GM21390 (cell line): ENCODE data around the gene CEP164.

Source experiments
- ATAC-seq: cut with Tn5 transposase; IDR thresholded peaks from one replicate; pipeline ENCODE4 v1.9.1; 2021; ENCODE audit not compliant: unreplicated experiment

Gene CEP164

GRCh38 chr11:117417856-117418255, 90.2 kb downstream of the CEP164 start:
- no peak for ATAC-seq

GRCh38 chr11:117418737-117419481, 91.3 kb downstream of the CEP164 start:
- no peak for ATAC-seq

- ATAC-seq, result no peak
Observed at GRCh38 chr11:117419482-117420142, 92.0 kb downstream of the CEP164 start.

DNA sequence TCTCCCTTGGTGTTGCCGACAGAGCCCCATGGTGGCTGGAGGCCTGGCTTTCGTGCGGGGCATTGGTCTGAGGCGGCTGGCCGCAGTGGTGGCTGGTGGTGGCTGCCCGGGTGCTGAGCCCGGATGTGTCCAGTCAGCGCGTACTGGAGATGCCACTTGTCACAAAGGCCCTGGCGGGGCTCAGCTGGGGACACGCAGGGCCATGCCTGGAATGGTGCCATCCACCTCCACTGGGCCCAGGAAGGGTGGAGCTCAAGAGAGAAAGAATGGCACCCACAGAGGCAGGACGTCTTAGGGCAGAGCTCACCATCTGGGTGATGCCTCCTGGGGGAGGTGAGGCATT, 92.5 kb downstream of the CEP164 start:
- ATAC-seq, result no peak

DNA sequence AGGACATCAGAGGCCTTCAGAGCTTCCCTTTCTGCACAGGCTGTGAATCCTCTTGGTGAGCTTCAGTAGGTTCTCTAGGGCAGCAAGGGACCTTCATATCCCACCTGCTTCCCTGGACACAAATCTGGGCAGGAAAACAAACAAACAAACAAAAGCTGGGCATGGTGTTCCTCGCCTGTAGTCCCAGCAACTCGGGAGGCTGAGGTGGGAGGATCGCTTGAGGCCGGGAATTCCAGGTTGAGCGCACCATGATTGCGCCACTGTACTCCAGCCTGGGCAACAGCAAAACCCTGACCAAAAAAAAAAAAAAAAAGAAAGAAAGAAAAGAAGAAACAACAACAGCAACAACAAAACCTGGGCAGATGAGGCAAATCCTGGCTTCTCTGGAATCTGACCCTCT, 92.9 kb downstream of the CEP164 start:
- ATAC-seq, result no peak

GRCh38 chr11:117421041-117421440, 93.4 kb downstream of the CEP164 start:
- no peak for ATAC-seq

- ATAC-seq, result no peak
Observed at GRCh38 chr11:117421476-117421875, 93.8 kb downstream of the CEP164 start.

DNA sequence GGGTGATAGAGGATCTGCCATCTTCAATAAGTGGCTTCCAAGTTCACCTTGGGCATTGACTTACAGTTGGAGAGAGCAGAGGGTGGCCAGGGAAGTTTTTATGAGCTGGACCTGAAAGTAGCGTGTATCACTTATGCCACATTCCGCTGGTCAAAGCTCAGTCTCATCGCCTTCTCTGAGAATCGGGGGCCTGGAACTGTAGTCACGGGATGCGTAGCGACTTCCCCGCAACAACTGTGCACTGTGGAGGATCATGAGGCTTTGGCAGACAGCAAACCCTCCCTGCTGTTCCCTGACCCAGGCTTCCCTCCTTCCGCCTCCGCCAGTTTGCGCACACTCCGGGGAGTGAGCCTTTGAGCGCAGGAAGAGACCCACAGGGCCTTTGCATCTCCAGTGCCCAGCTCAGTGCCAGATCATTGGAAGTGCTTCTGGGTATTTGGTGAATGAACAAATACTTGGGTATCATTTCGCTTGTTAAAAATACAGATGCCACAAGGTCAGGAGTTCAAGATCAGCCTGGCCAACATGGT, 95.5 kb downstream of the CEP164 start:
- ATAC-seq, result no peak

- ATAC-seq, result no peak
Observed at GRCh38 chr11:117424781-117425180, 97.1 kb downstream of the CEP164 start.

GRCh38 chr11:117425679-117426296, 98.1 kb downstream of the CEP164 start:
- no peak for ATAC-seq

DNA sequence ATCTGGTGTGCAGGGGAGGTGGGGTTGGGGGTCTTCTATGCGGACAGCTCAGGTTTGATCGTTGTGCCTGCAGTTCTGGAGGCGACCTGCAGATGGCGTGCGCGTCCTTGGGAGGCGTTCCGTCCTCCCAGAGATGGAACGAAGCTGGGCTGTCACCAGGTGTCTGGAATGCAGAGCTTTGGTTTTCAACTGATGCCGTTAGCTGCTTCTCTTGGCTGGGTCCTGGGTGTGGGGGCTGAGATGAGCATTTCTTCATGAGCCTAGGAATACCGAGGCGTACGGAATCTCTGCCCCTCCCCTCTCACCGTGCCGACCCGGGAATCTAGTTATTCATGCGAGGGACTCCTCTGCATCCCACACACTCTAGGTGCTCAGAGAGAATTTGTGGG, 98.6 kb downstream of the CEP164 start:
- no peak for ATAC-seq

DNA sequence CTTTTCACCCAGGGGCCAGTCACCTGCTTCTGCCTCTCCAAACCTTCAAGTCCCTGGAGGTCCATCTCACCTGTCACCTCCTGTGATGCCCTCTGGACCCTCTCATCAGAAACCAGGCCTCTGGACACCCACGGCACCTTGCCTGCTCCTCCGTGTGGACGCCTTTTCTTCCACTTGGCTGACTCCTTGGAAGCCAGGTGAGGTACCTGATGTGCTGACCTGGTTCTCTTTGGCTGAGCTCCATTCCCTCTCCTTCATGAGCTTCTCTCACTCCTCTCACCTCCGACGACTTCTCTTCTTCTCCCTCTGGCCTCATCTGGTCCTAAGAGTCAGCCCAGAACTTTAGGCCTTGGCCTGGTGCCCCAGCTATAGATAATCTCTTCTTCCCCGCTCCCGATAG, 99.3 kb downstream of the CEP164 start:
- no peak for ATAC-seq

DNA sequence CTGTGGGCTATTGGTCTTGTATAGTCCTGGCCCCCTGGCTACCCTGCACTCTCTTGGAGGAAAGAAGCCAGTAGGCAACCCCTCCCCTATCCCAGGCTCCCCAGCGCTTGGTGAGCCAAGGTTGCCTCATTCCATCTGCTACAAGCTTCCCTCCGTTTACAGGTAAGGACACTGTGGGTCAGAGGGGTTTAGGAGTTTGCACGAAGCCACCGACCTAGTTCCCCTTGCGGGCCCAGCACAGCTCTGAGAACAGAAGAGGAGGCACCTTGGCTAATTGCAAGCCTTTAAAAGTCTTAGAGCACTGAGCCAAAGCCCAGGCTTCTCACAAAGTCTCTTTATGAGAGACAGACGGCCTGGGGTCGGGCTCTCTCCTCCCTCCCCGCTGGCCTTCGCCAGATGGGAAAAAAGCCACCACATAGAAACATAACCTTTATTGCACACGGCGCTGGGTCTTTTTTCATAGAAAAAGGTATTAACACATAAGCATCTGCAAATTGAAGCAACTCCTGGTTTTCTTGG, 99.8 kb downstream of the CEP164 start:
- ATAC-seq, result no peak

DNA sequence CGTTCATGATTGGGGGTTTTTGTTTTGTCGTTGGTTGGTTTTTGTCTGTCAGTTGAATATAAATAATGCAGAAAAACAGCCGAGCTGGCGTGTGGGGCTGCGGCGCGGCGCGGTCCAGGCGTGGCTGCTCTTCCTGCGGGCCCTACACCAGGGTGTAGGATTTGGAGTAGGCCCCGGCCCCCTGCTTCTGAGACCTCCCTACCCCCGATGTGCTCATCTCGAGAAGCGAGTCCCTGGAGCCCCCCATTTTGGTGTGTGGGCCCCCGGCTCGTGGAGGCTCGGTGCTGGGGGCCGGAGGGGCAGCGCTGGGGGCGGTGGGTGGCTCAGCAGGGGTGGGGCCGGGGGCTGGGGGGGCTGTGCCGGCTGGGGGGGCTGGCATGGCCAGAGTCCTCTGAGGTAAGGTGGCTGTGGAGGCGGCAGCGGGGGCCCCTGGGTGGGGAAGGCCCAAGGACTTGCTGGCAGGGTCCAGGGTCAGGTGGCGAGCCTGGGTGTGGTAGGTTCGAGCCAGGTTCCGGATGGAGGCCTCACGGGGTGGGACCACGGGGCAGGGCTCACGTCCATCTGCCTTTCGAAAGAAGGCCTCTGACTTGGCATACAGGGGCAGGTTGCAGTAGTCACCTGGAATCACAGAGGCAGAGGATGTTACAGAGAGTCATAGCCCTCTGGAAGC, 100.7 kb downstream of the CEP164 start:
- ATAC-seq, result no peak

DNA sequence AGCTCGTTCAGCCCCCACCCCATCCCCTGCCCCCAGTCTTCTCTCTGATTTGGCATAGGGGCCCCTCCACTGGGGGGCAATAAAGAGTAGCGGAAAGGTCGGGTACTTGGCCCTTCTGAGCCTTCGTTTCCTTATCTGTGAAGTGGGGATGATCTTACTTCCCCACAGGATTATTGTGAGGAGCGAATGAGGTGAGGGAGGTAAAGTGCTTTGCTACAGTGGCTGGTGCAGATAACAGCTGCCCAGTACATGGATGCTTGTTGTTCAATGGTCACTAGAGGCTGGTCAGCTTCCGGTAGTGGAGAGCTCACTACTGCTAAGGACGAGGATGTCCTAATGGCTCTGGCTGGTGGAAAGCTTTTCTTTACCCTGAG, 101.2 kb downstream of the CEP164 start:
- no peak for ATAC-seq

DNA sequence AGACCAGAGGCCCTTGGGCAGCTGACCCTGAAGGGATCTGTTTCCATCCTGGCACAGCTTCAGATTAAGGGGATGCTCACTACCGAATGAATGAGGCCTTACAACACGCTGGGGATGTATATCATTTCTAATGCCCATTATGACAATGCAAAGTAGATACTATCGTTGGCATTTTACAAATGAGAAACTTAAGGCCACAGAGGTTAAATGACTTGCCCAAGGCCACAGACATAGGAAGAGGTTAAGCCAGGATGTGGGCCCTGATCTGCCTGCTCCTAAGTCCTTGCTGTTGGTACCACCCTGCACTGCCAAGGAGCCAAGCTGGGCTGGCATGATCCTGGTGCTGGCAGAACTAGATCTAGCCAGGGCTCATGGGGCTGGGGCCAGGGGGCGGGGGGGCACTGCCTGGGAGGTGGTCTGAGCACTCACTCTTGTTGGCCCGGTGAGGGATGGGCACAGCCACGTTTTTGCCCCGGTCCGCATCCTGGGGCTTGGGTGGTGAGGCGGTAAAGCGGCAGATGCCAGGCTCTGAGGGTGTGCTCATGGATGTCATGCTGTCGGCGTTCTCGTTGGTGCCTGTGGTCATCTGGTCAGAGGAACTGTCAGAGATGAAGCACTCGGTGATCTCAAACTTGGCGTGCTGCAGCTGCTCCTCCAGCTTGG, 102.8 kb downstream of the CEP164 start:
- ATAC-seq, result no peak

DNA sequence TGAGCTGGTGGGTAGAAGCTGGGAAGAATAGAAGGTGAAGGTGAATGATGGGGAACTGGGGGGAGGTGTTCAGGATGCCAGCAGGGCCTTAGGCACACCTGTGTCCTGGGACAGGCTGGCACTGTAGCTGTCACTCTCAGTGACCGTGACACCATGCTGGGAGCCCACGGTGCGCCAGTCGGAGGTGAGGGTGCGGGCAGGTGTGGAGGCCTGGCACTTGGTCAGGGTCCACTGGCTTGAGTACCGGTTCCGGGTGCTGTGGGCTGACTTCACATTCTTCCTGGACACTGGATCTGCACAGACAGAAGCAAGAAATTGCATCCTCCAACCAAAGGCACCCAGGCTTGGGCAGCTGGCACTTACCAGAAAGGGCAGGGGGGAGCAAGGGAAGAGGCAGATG, 103.8 kb downstream of the CEP164 start:
- no peak for ATAC-seq

GRCh38 chr11:117433717-117434116, 106.1 kb downstream of the CEP164 start:
- no peak for ATAC-seq

DNA sequence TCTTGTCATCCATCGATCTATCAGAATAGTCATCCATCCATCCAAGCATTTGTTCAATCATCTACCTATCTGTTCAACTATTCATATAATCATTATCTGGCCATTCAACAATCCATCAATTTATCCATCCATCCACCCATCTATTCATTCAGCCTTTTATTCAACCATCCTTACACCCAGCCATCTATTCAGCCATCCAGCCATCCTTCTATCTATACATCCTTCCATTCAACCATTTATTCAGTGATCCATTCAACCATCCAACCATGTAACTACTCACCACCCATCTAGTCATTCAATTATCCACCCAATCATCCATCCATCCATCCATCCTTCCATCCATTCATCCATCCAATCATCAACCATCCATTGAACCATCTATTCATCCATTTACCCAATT, 106.8 kb downstream of the CEP164 start:
- ATAC-seq, result no peak

GRCh38 chr11:117435326-117435725, 107.7 kb downstream of the CEP164 start:
- no peak for ATAC-seq
